Endodermal cell (in vitro differentiated cells): ENCODE measurements around the gene GLRX2. TPM values are rescaled to one million over a fixed set of nuclear protein-coding genes. Genes with fewer than 3 reads are reported as not detected.

Source experiments
- DNase-seq: peaks from one replicate; pipeline ENCODE4 v3.0.0-alpha.2; 2017
- H3K27ac ChIP-seq: 2 replicates; pipeline ENCODE4 v1.5.1; 2013; ENCODE audit warnings: mild to moderate bottlenecking, low read depth, low read length, moderate library complexity
- H3K27me3 ChIP-seq: 2 replicates; pipeline ENCODE4 v1.6.1; 2013; ENCODE audit warnings: mild to moderate bottlenecking, low read length, moderate library complexity; ENCODE audit not compliant: insufficient read depth, control insufficient read depth, poor library complexity, severe bottlenecking
- H3K36me3 ChIP-seq: 2 replicates; pipeline ENCODE4 v1.7.0; 2013; ENCODE audit warnings: mild to moderate bottlenecking, low read length, moderate library complexity; ENCODE audit not compliant: control insufficient read depth, insufficient read depth
- H3K4me1 ChIP-seq: one replicate; pipeline ENCODE4 v1.7.0; 2013; ENCODE audit warnings: low read length; ENCODE audit not compliant: control insufficient read depth, insufficient read depth
- H3K4me3 ChIP-seq: 2 replicates; pipeline ENCODE4 v1.5.1; 2013; ENCODE audit warnings: mild to moderate bottlenecking, low read length, moderate library complexity
- H3K9ac ChIP-seq: 2 replicates; pipeline ENCODE4 v1.6.1; 2013; ENCODE audit warnings: mild to moderate bottlenecking, low read length, moderate library complexity; ENCODE audit not compliant: poor library complexity, severe bottlenecking; ENCODE audit errors: extremely low read depth
- H3K9me3 ChIP-seq: 2 replicates; pipeline ENCODE4 v1.6.1; 2013; ENCODE audit warnings: mild to moderate bottlenecking, low read length, moderate library complexity; ENCODE audit not compliant: control insufficient read depth
- H3K27ac Mint-ChIP-seq: 2 replicates; pipeline ENCODE4 v1.8.0; 2020; ENCODE audit warnings: mixed read lengths
- H3K27me3 Mint-ChIP-seq: 2 replicates; pipeline ENCODE4 v1.8.0; 2021; ENCODE audit warnings: mild to moderate bottlenecking, mixed read lengths; ENCODE audit not compliant: insufficient read depth
- H3K36me3 Mint-ChIP-seq: 2 replicates; pipeline ENCODE4 v1.8.0; 2020; ENCODE audit warnings: low read depth, mixed read lengths
- H3K4me1 Mint-ChIP-seq: 2 replicates; pipeline ENCODE4 v1.8.0; 2020; ENCODE audit warnings: mixed read lengths
- H3K4me3 Mint-ChIP-seq: 2 replicates; pipeline ENCODE4 v1.8.0; 2020; ENCODE audit warnings: mild to moderate bottlenecking, moderate library complexity, mixed read lengths
- H3K9me3 Mint-ChIP-seq: 2 replicates; pipeline ENCODE4 v1.8.0; 2020; ENCODE audit warnings: mild to moderate bottlenecking, mixed read lengths
- WGBS, 2 experiments: methylation state at CpG; one replicate each; pipeline versions ENCODE4 v1.1.5 to v1.1.7; 2013; ENCODE audit warnings: missing lambda C conversion rate in 2 of 2, mixed read lengths in 1 of 2; ENCODE audit not compliant: insufficient coverage in 1 of 2, insufficient read length in 1 of 2; 5-methylcytosine and 5-hydroxymethylcytosine counted together
- long read RNA-seq, 4 experiments: library from polyadenylated mRNA in 2 of 4; library from RNA in 1 of 4; library from capped mRNA in 1 of 4; stranded (forward) in 3 of 4; unstranded in 1 of 4; transcript quantifications; one replicate each; pipeline ENCODE4 v2.0.0, GENCODE V29; 2020 to 2021; ENCODE audit warnings: inconsistent platforms in 1 of 4
- polyA plus RNA-seq, 2 experiments: library from polyadenylated mRNA; stranded (reverse); fragments of 50-300 nt; gene quantifications; one replicate each; pipeline ENCODE4 v1.2.3, GENCODE V29; 2013
- total RNA-seq, 2 donors: library from RNA; stranded (reverse); fragmentation: NEBNext Ultra II Directional in 1 of 2; extraction: Animal tissue kit (Norgen Biotek cat#: 25700) in 1 of 2; gene quantifications; 2 replicates in 1 of 2; 3 replicates in 1 of 2; pipeline ENCODE4 v1.2.1, GENCODE V29; 2021
- TF ChIP-seq, protein P1 (sequence below): fragments of 200-600 bp; sonication (generic); conservative IDR thresholded peaks from 2 replicates; pipeline ENCODE4 v1.5.0; 2021; ENCODE audit warnings: antibody characterized with exemption, mild to moderate bottlenecking

The GLRX2 gene, protein sequence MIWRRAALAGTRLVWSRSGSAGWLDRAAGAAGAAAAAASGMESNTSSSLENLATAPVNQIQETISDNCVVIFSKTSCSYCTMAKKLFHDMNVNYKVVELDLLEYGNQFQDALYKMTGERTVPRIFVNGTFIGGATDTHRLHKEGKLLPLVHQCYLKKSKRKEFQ
- 10 to 100 TPM in 1 of 2 donors, 1 to 10 TPM in 1; 8.6 to 11.0 TPM for total RNA-seq
- 5.3 TPM for polyA plus RNA-seq (2013, experiment 1 of 2)
- polyA plus RNA-seq (2013, experiment 2 of 2), result 6.1 TPM
- long read RNA-seq, experiment 1, transcript GLRX2-201 (4 exons, 701 nt), result major isoform, 6 of 8 reads
- long read RNA-seq, experiment 1, partial matches to known transcripts, result 0 of 8 reads
- long read RNA-seq, experiment 1, other reads (novel, unspliced or antisense), result 2 of 8 reads
- long read RNA-seq, experiment 2, transcript GLRX2-201 (4 exons, 701 nt), result major isoform, 6 of 7 reads
- long read RNA-seq, experiment 2, partial matches to known transcripts, result 0 of 7 reads
- long read RNA-seq, experiment 2, other reads (novel, unspliced or antisense), result 0 of 7 reads
- long read RNA-seq, experiment 3, partial matches to known transcripts, result 0 of 4 reads
- long read RNA-seq, experiment 3, other reads (novel, unspliced or antisense), result 1 of 4 reads
- long read RNA-seq, experiment 4, transcript GLRX2-201 (4 exons, 701 nt), result major isoform, 9 of 9 reads
- long read RNA-seq, experiment 4, partial matches to known transcripts, result 0 of 9 reads
- long read RNA-seq, experiment 4, other reads (novel, unspliced or antisense), result 0 of 9 reads

- peak; percentile 96 for DNase-seq
- Histone ChIP-seq H3K9me3 (no peaks in the 10 kb centered on the region), H3K36me3 (no peaks in the 10 kb centered on the region), H3K4me1 (no peaks in the 10 kb centered on the region), H3K27me3 (no peaks in the 10 kb centered on the region), H3K27ac (peak within 1 kb of the TSS; percentile 45), H3K4me3 (peak within 1 kb of the TSS; percentile 89), H3K9ac (peak within 1 kb of the TSS; percentile 31)
- TF ChIP-seq, protein P1, sequence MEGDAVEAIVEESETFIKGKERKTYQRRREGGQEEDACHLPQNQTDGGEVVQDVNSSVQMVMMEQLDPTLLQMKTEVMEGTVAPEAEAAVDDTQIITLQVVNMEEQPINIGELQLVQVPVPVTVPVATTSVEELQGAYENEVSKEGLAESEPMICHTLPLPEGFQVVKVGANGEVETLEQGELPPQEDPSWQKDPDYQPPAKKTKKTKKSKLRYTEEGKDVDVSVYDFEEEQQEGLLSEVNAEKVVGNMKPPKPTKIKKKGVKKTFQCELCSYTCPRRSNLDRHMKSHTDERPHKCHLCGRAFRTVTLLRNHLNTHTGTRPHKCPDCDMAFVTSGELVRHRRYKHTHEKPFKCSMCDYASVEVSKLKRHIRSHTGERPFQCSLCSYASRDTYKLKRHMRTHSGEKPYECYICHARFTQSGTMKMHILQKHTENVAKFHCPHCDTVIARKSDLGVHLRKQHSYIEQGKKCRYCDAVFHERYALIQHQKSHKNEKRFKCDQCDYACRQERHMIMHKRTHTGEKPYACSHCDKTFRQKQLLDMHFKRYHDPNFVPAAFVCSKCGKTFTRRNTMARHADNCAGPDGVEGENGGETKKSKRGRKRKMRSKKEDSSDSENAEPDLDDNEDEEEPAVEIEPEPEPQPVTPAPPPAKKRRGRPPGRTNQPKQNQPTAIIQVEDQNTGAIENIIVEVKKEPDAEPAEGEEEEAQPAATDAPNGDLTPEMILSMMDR, result peak; percentile 28
- Mint-ChIP-seq H3K27me3 (peaks cover 13% of the 10 kb centered on the region), H3K4me1 (peaks cover 14% of the 10 kb centered on the region), H3K27ac (peak within 1 kb of the TSS; percentile 87), H3K36me3 (peaks cover 5% of the 10 kb centered on the region), H3K9me3 (no peaks in the 10 kb centered on the region), H3K4me3 (peak within 1 kb of the TSS; percentile 82)
- 0 to 1% methylated on average over 26 to 73 of the region's 73 CpGs for WGBS, 2 experiments
Measured at GRCh38 chr1:193104907-193105820, at the start of gene GLRX2. Gene GLRX2 (minus strand): TSS chr1:193105414. CDS start chr1:193105382, 32 bp downstream.

DNA sequence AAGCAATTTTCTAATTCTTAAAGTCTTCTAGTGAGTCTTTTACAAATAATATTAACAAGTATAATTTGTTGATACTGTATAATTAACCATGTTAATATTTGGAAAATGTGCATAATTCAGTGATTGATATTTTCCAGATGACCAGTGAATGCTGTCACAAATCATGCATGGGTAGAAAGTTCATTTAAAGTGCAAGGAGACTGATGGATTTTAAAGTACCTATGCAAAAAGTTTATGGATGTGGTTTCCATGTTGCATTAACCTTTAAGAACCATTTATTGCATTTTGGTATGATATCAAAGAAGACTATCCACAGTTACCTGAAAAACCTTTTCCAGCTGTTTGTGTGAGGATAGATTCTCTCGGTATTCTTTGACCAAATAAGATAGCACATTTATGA is 39.8 kb upstream of the GLRX2 start:
- Histone ChIP-seq H3K9me3 (no peaks in the 10 kb centered on the region), H3K36me3 (peaks cover 81% of the 10 kb centered on the region), H3K27ac (no peak overlapping the region), H3K4me1 (no peaks in the 10 kb centered on the region), H3K9ac (no peak overlapping the region), H3K27me3 (no peaks in the 10 kb centered on the region), H3K4me3 (no peak overlapping the region)
- Mint-ChIP-seq H3K9me3 (no peaks in the 10 kb centered on the region), H3K4me1 (no peaks in the 10 kb centered on the region), H3K27me3 (no peaks in the 10 kb centered on the region), H3K27ac (no peak overlapping the region), H3K4me3 (no peak overlapping the region), H3K36me3 (peaks cover 48% of the 10 kb centered on the region)
- WGBS, 2 experiments, result 100% methylated on average over 1 of the region's 1 CpG; no CpG with 5 or more reads in 1 of the 2 experiments
- TF ChIP-seq, protein P1, result no peak
- no peak for DNase-seq

- TF ChIP-seq, protein P1, result no peak
- Histone ChIP-seq H3K4me1 (no peaks in the 10 kb centered on the region), H3K4me3 (no peak overlapping the region), H3K36me3 (peaks cover 81% of the 10 kb centered on the region), H3K9ac (no peak overlapping the region), H3K27ac (no peak overlapping the region), H3K9me3 (no peaks in the 10 kb centered on the region), H3K27me3 (no peaks in the 10 kb centered on the region)
- H3K27ac Mint-ChIP-seq, result no peak overlapping the region
- no peak for DNase-seq
- no peaks in the 10 kb centered on the region for H3K27me3 Mint-ChIP-seq
- no peaks in the 10 kb centered on the region for H3K4me1 Mint-ChIP-seq
- H3K9me3 Mint-ChIP-seq, result no peaks in the 10 kb centered on the region
- 88 to 97% methylated on average over 2 to 5 of the region's 5 CpGs for WGBS, 2 experiments
- H3K36me3 Mint-ChIP-seq, result peaks cover 51% of the 10 kb centered on the region
- H3K4me3 Mint-ChIP-seq, result no peak overlapping the region
Measured at GRCh38 chr1:193144361-193144938, 39.2 kb upstream of the GLRX2 start.
